ENCODE results near the gene HNRNPK.

GRCh38 chr9:83937861-83938455, 42.1 kb downstream of the HNRNPK start:
- no peak for TF ChIP-seq CTCF (IDR thresholded peaks at IDR 0.05; ENCODE audit: insufficient read depth, low read length, poor library complexity, severe bottlenecking)
- TF ChIP-seq EZH2phosphoT487 (conservative IDR thresholded peaks at IDR 0.05; ENCODE audit: low read length): no peak

Measured in SU-DHL-6 (cell line).